DND-41 (cell line): ENCODE measurements around the gene DLGAP1.

Experiments used
- ATAC-seq: fragments of 200-7000 bp; cut with Tn5 transposase; 3 replicates; pipeline ENCODE4 v1.9.1; 2021; ENCODE audit warnings: low read depth; ENCODE audit not compliant: insufficient read depth
- DNase-seq: peaks from one replicate; pipeline ENCODE4 v3.0.0-alpha.2; 2020
- H2AFZ ChIP-seq: 2 replicates; pipeline ENCODE4 v1.6.0; 2012; ENCODE audit warnings: low read depth, low read length
- H3K27ac ChIP-seq: 2 replicates; pipeline ENCODE4 v1.5.1; 2012; ENCODE audit warnings: low read length, inconsistent platforms
- H3K27me3 ChIP-seq: fragments of 200-600 bp; sonication (generic); 2 replicates; pipeline ENCODE4 v1.6.0; 2012; ENCODE audit warnings: low read length, mild to moderate bottlenecking, inconsistent platforms; ENCODE audit not compliant: insufficient read depth, poor library complexity
- H3K36me3 ChIP-seq: 2 replicates; pipeline ENCODE4 v1.5.1; 2012; ENCODE audit warnings: low read length, inconsistent platforms; ENCODE audit not compliant: insufficient read depth
- H3K4me1 ChIP-seq: 2 replicates; pipeline ENCODE4 v1.5.1; 2012; ENCODE audit warnings: mild to moderate bottlenecking, low read length; ENCODE audit not compliant: insufficient read depth
- H3K4me2 ChIP-seq: 2 replicates; pipeline ENCODE4 v1.6.0; 2012; ENCODE audit warnings: mild to moderate bottlenecking, moderate library complexity, low read length, inconsistent platforms; ENCODE audit not compliant: insufficient read depth
- H3K4me3 ChIP-seq, 2 experiments: fragments of 200-600 bp in 1 of 2; shearing (Covaris generic) in 1 of 2; 2 replicates each; pipeline ENCODE4 v1.5.1; 2012 to 2016; ENCODE audit warnings: inconsistent platforms in 2 of 2, low read length in 2 of 2, mild to moderate bottlenecking in 2 of 2, low read depth in 1 of 2, moderate library complexity in 1 of 2
- H3K79me2 ChIP-seq: 2 replicates; pipeline ENCODE4 v1.6.0; 2012; ENCODE audit warnings: low read length, inconsistent platforms; ENCODE audit not compliant: insufficient read depth
- H3K9ac ChIP-seq: 2 replicates; pipeline ENCODE4 v1.6.0; 2012; ENCODE audit warnings: low read depth, mild to moderate bottlenecking, inconsistent platforms, low read length, moderate library complexity
- H3K9me3 ChIP-seq: 2 replicates; pipeline ENCODE4 v1.5.1; 2012; ENCODE audit warnings: low read length, moderate library complexity, mild to moderate bottlenecking, inconsistent platforms; ENCODE audit not compliant: insufficient read depth, severe bottlenecking
- H4K20me1 ChIP-seq: 2 replicates; pipeline ENCODE4 v1.6.0; 2012; ENCODE audit warnings: low read length; ENCODE audit not compliant: insufficient read depth
- CTCF ChIP-seq: IDR thresholded peaks from 2 replicates; pipeline ENCODE4 v1.5.1; 2012; ENCODE audit warnings: borderline replicate concordance, low read length, moderate library complexity, mild to moderate bottlenecking; ENCODE audit not compliant: poor library complexity, severe bottlenecking; ENCODE audit errors: extremely low read depth
- EZH2 ChIP-seq: IDR thresholded peaks from 3 replicates; pipeline ENCODE4 v1.6.1; 2012; ENCODE audit warnings: borderline replicate concordance, low read depth, mild to moderate bottlenecking, moderate library complexity, low read length, inconsistent platforms; ENCODE audit not compliant: severe bottlenecking

Gene DLGAP1

GRCh38 chr18:4260107-4260506 is 195.0 kb downstream of the DLGAP1 start:
- TF ChIP-seq EZH2 (no peak), CTCF (no peak)
- Histone ChIP-seq H3K9me3 (no peaks in the 10 kb centered on the region), H3K9ac (no peak overlapping the region), H3K27ac (no peak overlapping the region), H3K27me3 (no peaks in the 10 kb centered on the region), H3K79me2 (no peaks in the 10 kb centered on the region), H3K4me2 (no peak overlapping the region), H3K4me1 (no peaks in the 10 kb centered on the region), H3K36me3 (no peaks in the 10 kb centered on the region), H2AFZ (no peak overlapping the region), H4K20me1 (no peaks in the 10 kb centered on the region), H3K4me3 (no peak overlapping the region)
- no peak for DNase-seq
- no peak for ATAC-seq

GRCh38 chr18:4256766-4257417 is 198.2 kb downstream of the DLGAP1 start:
- H3K27me3 ChIP-seq, result no peaks in the 10 kb centered on the region
- H3K36me3 ChIP-seq, result no peaks in the 10 kb centered on the region
- no peak overlapping the region for H3K9ac ChIP-seq
- no peaks in the 10 kb centered on the region for H4K20me1 ChIP-seq
- DNase-seq (no peak), ATAC-seq (no peak)
- H3K27ac ChIP-seq, result no peak overlapping the region
- H3K4me3 ChIP-seq, result no peak overlapping the region
- H3K4me1 ChIP-seq, result no peaks in the 10 kb centered on the region
- no peak overlapping the region for H3K4me2 ChIP-seq
- H2AFZ ChIP-seq, result no peak overlapping the region
- H3K79me2 ChIP-seq, result no peaks in the 10 kb centered on the region
- TF ChIP-seq CTCF (no peak), EZH2 (no peak)
- no peaks in the 10 kb centered on the region for H3K9me3 ChIP-seq

GRCh38 chr18:4254840-4255239 is 200.3 kb downstream of the DLGAP1 start:
- Histone ChIP-seq H3K9ac (no peak overlapping the region), H3K27ac (no peak overlapping the region), H3K36me3 (no peaks in the 10 kb centered on the region), H3K79me2 (no peaks in the 10 kb centered on the region), H3K4me1 (no peaks in the 10 kb centered on the region), H3K4me2 (no peak overlapping the region), H4K20me1 (no peaks in the 10 kb centered on the region), H3K4me3 (no peak overlapping the region), H3K9me3 (no peaks in the 10 kb centered on the region), H3K27me3 (no peaks in the 10 kb centered on the region), H2AFZ (no peak overlapping the region)
- DNase-seq (no peak), ATAC-seq (no peak)
- TF ChIP-seq EZH2 (no peak), CTCF (no peak)

GRCh38 chr18:4252829-4253228 is 202.3 kb downstream of the DLGAP1 start:
- H2AFZ ChIP-seq, result no peak overlapping the region
- ATAC-seq, result no peak
- DNase-seq, result no peak

More at GRCh38 chr18:4252829-4253228, 202.3 kb downstream of the DLGAP1 start:
- no peaks in the 10 kb centered on the region for H3K4me1 ChIP-seq
- no peak overlapping the region for H3K4me3 ChIP-seq
- H3K27ac ChIP-seq, result no peak overlapping the region
- H3K27me3 ChIP-seq, result no peaks in the 10 kb centered on the region
- no peak overlapping the region for H3K4me2 ChIP-seq
- no peak overlapping the region for H3K9ac ChIP-seq
- no peak for TF ChIP-seq CTCF
- TF ChIP-seq EZH2, result no peak
- no peaks in the 10 kb centered on the region for H3K79me2 ChIP-seq
- H4K20me1 ChIP-seq, result no peaks in the 10 kb centered on the region
- no peaks in the 10 kb centered on the region for H3K9me3 ChIP-seq
- H3K36me3 ChIP-seq, result no peaks in the 10 kb centered on the region
